ENCODE data around the gene GNG12.
A peak's percentile ranks its signal among the peaks of the same experiment; 100 is the strongest.

Gene GNG12

GRCh38 chr1:67685558-67686266 lies 147.6 kb downstream of the GNG12 start:
- no peak for TF ChIP-seq CTCF (conservative IDR thresholded peaks at IDR 0.05)
- peak overlapping the region; percentile 95 for H3K27ac ChIP-seq

- peak within 1 kb of the TSS; percentile 95 for H3K27ac ChIP-seq
- no peak for TF ChIP-seq CTCF (conservative IDR thresholded peaks at IDR 0.05)
Observed at GRCh38 chr1:67685067-67685557, 148.2 kb downstream of the GNG12 start, which contains the start of gene GADD45A. GADD45A (plus strand) TSS chr1:67685201; CDS start chr1:67685495, 294 bp downstream.

GRCh38 chr1:67684526-67685066 lies 148.7 kb downstream of the GNG12 start:
- no peak for TF ChIP-seq CTCF (conservative IDR thresholded peaks at IDR 0.05)
- peak overlapping the region; percentile 95 for H3K27ac ChIP-seq

GRCh38 chr1:67683766-67684525 lies 149.3 kb downstream of the GNG12 start:
- peak overlapping the region; percentile 95 for H3K27ac ChIP-seq

GRCh38 chr1:67683316-67683715 lies 150.0 kb downstream of the GNG12 start:
- no peak for TF ChIP-seq CTCF (conservative IDR thresholded peaks at IDR 0.05)
- H3K27ac ChIP-seq: no peak overlapping the region

More at GRCh38 chr1:67683766-67684525, 149.3 kb downstream of the GNG12 start:
- TF ChIP-seq CTCF (conservative IDR thresholded peaks at IDR 0.05): no peak

- TF ChIP-seq CTCF (conservative IDR thresholded peaks at IDR 0.05): no peak
- H3K27ac ChIP-seq: no peak overlapping the region
Observed at GRCh38 chr1:67682659-67683197, 150.5 kb downstream of the GNG12 start.

- no peak overlapping the region for H3K27ac ChIP-seq
- no peak for TF ChIP-seq CTCF (conservative IDR thresholded peaks at IDR 0.05)
Observed at GRCh38 chr1:67680486-67680885, 152.8 kb downstream of the GNG12 start.
